Lower leg skin (tissue), 4 donors: Measurements from ENCODE around the gene UBA52. TPM values are rescaled to one million over a fixed set of nuclear protein-coding genes. Genes with fewer than 3 reads are reported as not detected.
"Not testable (repeated sequence)": the region's sequence is repeated elsewhere in the genome, so short reads cannot be mapped to it uniquely, and the experiment has no call there.

Source experiments
- DNase-seq, 2 donors: peaks; one replicate each; pipeline ENCODE4 v3.0.0-alpha.2; 2019; ENCODE audit warnings: low spot score in 2 of 2
- H3K4me3 ChIP-seq: fragments of 200-600 bp; sonication (generic); 2 replicates; pipeline ENCODE4 v1.5.1; 2017; ENCODE audit warnings: mild to moderate bottlenecking, low read depth; ENCODE audit not compliant: poor library complexity, severe bottlenecking
- CTCF ChIP-seq, 3 donors: fragments of 450-650 bp; IDR thresholded peaks; one replicate each; pipeline ENCODE4 v1.5.1; 2016; ENCODE audit warnings: antibody characterized with exemption in 3 of 3, mild to moderate bottlenecking in 3 of 3, moderate library complexity in 2 of 3
- POLR2A ChIP-seq, 2 donors: fragments of 450-650 bp; IDR thresholded peaks; one replicate each; pipeline ENCODE4 v1.6.1; 2016 to 2017; ENCODE audit warnings: antibody characterized with exemption in 2 of 2, mild to moderate bottlenecking in 1 of 2, moderate library complexity in 1 of 2
- WGBS, 2 donors: methylation state at CpG; one replicate each; pipeline ENCODE4 v1.1.5; 2018; 5-methylcytosine and 5-hydroxymethylcytosine counted together
- intact Hi-C: fragments of 100-400 bp; cut with DNase I; formaldehyde crosslinking; loops from one replicate; pipeline ENCODE4 v1.15.0; 2023; ENCODE audit warnings: low total_unique reads
- total RNA-seq, 4 donors: library from RNA; depleted of rRNA; stranded (reverse); fragments of >200 nt; gene quantifications; one replicate each; pipeline ENCODE4 v1.1.0, GENCODE V29; 2016

UBA52 gene
- total RNA-seq, 4 donors from 2014 or later = 625 to 1,001 (median 848) TPM

GRCh38 chr19:18597809-18598660, 26.4 kb downstream of the UBA52 start:
- no peak overlapping the region for H3K4me3 ChIP-seq
- no peak for DNase-seq
- TF ChIP-seq POLR2A (IDR thresholded peaks at IDR 0.05) (no peak), CTCF (IDR thresholded peaks at IDR 0.05) (no peak)
- intact Hi-C loops = loop anchor here (10.0 kb wide), 2 partner anchors 167 to 247 kb away; no protein-coding TSS in a partner anchor
- WGBS, 2 donors = 58 to 62% methylated on average over 25 of the region's 25 CpGs

GRCh38 chr19:18599485-18599884, 27.8 kb downstream of the UBA52 start:
- TF ChIP-seq CTCF (IDR thresholded peaks at IDR 0.05) (no peak), POLR2A (IDR thresholded peaks at IDR 0.05) (no peak)
- 81 to 88% methylated on average over 20 of the region's 20 CpGs for WGBS, 2 donors

GRCh38 chr19:18600692-18601397, 29.2 kb downstream of the UBA52 start:
- WGBS, 2 donors = 96 to 97% methylated on average over 15 of the region's 15 CpGs
- H3K4me3 ChIP-seq, DNase-seq, intact Hi-C loops: not testable (repeated sequence)

More at GRCh38 chr19:18599485-18599884, 27.8 kb downstream of the UBA52 start:
- intact Hi-C loops = loop anchor here (10.0 kb wide), 2 partner anchors 165 to 245 kb away; no protein-coding TSS in a partner anchor
- no peak for DNase-seq
- no peak overlapping the region for H3K4me3 ChIP-seq

- H3K4me3 ChIP-seq = no peak overlapping the region
- intact Hi-C loops = no loop called here
- WGBS, 2 donors = 81 to 87% methylated on average over 4 of the region's 4 CpGs
- DNase-seq = no peak
- TF ChIP-seq CTCF (IDR thresholded peaks at IDR 0.05) (no peak), POLR2A (IDR thresholded peaks at IDR 0.05) (no peak)
Measured at GRCh38 chr19:18601875-18602274, 30.2 kb downstream of the UBA52 start.

GRCh38 chr19:18603255-18603957, 31.7 kb downstream of the UBA52 start:
- 27 to 35% methylated on average over 21 to 29 of the region's 32 CpGs for WGBS, 2 donors
- peak in 1 of 2 donors; percentile 83 for DNase-seq
- TF ChIP-seq POLR2A (IDR thresholded peaks at IDR 0.05) (no peak), CTCF (IDR thresholded peaks at IDR 0.05) (no peak)
- intact Hi-C loops = no loop called here
- H3K4me3 ChIP-seq = no peak overlapping the region
